Fibroblast of peridontal ligament (primary cell): ENCODE results near the gene PCDHA1.
"Not testable (repeated sequence)": the region's sequence is repeated elsewhere in the genome, so short reads cannot be mapped to it uniquely, and the experiment has no call there.

Experiments used
- DNase-seq: peaks from one replicate; pipeline ENCODE4 v3.0.0-alpha.2; 2010; ENCODE audit errors: extremely low read depth

PCDHA1 gene

DNA sequence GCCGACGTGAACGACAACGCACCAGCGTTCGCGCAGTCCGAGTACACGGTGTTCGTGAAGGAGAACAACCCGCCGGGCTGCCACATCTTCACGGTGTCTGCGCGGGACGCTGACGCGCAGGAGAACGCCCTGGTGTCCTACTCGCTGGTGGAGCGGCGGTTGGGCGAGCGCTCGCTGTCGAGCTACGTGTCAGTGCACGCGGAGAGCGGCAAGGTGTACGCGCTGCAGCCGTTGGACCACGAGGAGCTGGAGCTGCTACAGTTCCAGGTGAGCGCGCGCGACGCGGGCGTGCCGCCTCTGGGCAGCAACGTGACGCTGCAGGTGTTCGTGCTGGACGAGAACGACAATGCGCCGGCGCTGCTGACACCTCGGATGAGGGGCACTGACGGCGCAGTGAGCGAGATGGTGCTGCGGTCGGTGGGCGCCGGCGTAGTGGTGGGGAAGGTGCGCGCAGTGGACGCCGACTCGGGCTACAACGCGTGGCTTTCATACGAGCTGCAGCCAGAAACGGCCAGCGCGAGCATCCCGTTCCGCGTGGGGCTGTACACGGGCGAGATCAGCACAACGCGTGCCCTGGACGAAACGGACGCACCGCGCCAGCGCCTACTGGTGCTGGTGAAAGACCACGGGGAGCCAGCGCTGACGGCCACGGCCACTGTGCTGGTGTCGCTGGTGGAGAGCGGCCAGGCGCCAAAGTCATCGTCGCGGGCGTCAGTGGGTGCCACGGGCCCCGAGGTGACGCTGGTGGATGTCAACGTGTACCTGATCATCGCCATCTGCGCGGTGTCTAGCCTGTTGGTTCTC lies 64.1 kb downstream of the PCDHA1 start:
- not testable (repeated sequence) for DNase-seq

- no peak for DNase-seq
These were observed 70.1 kb downstream of the PCDHA1 start, which contains the start of gene PCDHA10 for GRCh38 chr5:140855772-140856674. PCDHA10 (plus strand) TSS chr5:140855897; CDS start chr5:140856049, 152 bp downstream.

DNA sequence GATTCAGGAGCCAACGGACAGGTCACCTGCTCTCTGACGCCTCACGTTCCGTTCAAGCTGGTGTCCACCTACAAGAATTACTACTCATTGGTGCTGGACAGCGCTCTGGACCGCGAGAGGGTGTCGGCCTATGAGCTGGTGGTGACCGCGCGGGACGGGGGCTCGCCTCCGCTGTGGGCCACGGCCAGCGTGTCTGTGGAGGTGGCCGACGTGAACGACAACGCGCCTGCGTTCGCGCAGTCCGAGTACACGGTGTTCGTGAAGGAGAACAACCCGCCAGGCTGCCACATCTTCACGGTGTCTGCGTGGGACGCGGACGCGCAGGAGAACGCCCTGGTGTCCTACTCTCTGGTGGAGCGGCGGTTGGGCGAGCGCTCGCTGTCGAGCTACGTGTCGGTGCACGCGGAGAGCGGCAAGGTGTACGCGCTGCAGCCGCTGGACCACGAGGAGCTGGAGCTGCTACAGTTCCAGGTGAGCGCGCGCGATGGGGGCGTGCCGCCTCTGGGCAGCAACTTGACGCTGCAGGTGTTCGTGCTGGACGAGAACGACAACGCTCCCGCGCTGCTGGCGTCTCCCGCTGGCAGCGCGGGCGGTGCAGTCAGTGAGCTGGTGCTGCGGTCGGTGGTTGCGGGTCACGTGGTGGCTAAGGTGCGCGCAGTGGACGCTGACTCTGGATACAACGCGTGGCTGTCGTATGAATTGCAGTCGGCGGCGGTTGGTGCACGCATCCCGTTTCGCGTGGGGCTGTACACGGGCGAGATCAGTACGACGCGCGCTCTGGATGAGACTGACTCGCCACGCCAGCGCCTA lies 71.4 kb downstream of the PCDHA1 start:
- no peak for DNase-seq

DNA sequence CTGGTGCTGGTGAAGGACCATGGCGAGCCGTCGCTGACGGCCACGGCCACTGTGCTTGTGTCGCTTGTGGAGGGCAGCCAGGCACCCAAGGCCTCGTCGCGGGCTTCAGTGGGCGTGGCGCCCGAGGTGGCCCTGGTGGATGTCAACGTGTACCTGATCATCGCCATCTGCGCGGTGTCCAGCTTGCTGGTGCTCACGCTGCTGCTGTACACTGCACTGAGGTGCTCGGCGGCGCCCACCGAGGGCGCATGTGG lies 72.0 kb downstream of the PCDHA1 start:
- no peak for DNase-seq

- DNase-seq = no peak
These were observed 76.7 kb downstream of the PCDHA1 start for GRCh38 chr5:140862441-140863295.

GRCh38 chr5:140868721-140869554 lies 83.0 kb downstream of the PCDHA1 start, which contains the start of gene PCDHA11:
PCDHA11 (plus strand) TSS chr5:140868957; CDS start chr5:140869104, 147 bp downstream.
- DNase-seq = peak; percentile 1

DNA sequence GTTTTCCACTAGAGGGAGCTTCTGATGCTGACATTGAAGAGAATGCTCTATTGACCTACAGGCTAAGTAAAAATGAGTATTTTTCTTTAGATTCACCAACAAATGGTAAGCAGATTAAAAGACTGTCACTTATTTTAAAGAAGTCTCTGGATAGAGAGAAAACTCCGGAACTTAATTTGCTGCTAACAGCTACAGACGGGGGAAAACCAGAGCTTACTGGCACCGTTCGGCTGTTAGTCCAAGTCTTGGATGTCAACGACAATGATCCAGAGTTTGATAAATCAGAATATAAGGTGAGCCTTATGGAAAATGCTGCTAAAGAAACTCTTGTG lies 83.6 kb downstream of the PCDHA1 start:
- no peak for DNase-seq

- DNase-seq = no peak
These were observed 84.6 kb downstream of the PCDHA1 start for GRCh38 chr5:140870221-140871201.

DNA sequence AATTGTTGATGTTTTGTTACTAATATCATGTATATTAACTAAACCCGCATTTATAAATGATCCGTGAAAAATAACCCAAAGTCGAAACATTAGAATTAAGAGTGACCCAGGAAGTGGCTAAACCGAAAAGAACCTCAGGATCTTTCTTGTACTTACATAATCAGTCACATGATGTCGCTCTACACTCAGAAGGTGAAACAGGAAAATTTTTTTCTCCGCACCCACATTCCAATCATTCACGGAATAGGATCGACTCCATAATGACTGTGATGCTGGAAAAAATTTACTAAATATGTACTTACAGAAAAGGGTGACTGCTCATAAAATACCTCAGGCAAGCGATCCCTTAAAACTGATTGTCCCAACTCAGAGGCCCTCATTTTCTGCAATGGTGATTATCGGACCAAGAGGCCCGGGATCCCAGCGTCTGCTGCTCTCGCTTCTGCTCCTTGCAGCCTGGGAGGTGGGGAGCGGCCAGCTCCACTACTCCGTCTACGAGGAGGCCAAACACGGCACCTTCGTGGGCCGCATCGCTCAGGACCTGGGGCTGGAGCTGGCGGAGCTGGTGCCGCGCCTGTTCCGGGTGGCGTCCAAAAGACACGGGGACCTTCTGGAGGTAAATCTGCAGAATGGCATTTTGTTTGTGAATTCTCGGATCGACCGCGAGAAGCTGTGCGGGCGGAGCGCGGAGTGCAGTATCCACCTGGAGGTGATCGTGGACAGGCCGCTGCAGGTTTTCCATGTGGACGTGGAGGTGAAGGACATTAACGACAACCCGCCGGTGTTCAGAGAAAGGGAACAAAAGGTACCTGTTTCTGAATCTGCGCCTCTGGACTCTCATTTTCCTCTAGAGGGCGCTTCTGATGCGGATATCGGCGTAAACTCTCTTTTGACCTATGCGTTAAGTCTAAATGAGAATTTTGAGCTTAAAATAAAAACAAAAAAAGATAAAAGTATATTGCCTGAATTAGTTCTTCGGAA lies 89.4 kb downstream of the PCDHA1 start, which contains the start of gene PCDHA12:
Gene PCDHA12, plus strand, starts transcription at position 224 of the 981 bp plus-strand sequence. Its CDS starts 165 bp downstream, at position 389.
- no peak for DNase-seq

- DNase-seq = not testable (repeated sequence)
These were observed 90.8 kb downstream of the PCDHA1 start for GRCh38 chr5:140876541-140877261.

GRCh38 chr5:140877262-140877581 lies 91.3 kb downstream of the PCDHA1 start:
- DNase-seq = no peak

DNA sequence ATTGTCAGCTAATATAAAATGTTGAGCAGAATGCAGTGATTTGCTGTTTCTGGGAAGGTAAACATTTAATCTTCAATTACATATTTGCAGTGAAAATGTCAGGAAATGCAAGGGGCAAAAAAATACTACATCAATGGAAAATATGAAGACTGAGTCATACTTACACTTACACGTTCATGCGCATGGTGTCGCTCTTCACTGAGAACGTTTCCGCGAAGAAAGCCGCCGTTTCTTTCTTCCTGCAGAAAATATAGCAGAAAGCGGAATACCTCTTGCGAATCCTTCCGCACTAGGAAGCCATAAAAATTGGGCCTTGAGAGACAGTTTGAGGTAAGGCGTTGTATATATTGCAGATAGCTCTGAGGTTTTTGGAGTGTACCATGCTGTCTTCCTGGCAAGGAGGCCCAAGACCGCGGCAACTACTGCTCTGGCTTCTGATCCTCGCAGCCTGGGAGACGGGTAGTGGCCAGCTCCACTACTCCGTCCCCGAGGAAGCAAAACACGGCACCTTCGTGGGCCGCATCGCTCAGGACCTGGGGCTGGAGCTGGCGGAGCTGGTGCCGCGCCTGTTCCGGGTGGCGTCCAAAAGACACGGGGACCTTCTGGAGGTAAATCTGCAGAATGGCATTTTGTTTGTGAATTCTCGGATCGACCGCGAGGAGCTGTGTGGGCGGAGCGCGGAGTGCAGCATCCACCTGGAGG lies 96.1 kb downstream of the PCDHA1 start, which contains the start of gene PCDHA13:
Gene PCDHA13, plus strand, starts transcription at position 236 of the 702 bp plus-strand sequence. Its CDS starts 145 bp downstream, at position 381.
- DNase-seq = no peak

DNA sequence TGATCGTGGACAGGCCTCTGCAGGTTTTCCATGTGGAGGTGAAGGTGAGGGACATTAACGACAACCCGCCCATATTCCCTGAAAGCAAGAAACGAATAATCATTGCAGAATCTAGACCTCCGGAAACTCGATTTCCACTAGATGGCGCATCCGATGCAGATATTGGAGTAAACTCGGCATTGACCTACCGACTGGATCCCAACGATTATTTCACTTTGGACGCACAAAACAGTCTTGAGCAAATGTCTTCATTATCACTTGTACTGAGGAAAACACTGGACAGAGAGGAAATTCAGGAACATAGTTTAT lies 96.6 kb downstream of the PCDHA1 start:
- no peak for DNase-seq

GRCh38 chr5:140883373-140883772 lies 97.4 kb downstream of the PCDHA1 start:
- no peak for DNase-seq

GRCh38 chr5:140883927-140884697 lies 98.2 kb downstream of the PCDHA1 start:
- no peak for DNase-seq

- no peak for DNase-seq
These were observed 130.4 kb downstream of the PCDHA1 start for GRCh38 chr5:140916325-140916724.
